HepG2 (cell line): ENCODE data around the gene NEK6. TPM values are rescaled to one million over a fixed set of nuclear protein-coding genes. Genes with fewer than 3 reads are reported as not detected.

ENCODE experiments used
- CSRNP1 ChIP-seq: sonication (generic); formaldehyde crosslinking; IDR thresholded peaks from 2 replicates; pipeline ENCODE4 v1.8.1; 2023; ENCODE audit warnings: mild to moderate bottlenecking, missing genetic modification reagents
- RBFOX2 ChIP-seq: fragments of 200-400 bp; formaldehyde crosslinking; IDR thresholded peaks from 2 replicates; pipeline ENCODE4 v1.6.1; 2017; ENCODE audit warnings: low read depth, mild to moderate bottlenecking, low read length
- RERE ChIP-seq: IDR thresholded peaks from 2 replicates; pipeline ENCODE4 v1.6.1; 2016; ENCODE audit warnings: low read depth, missing genetic modification reagents, missing compliant biosample characterization
- RFX3 ChIP-seq: IDR thresholded peaks from 2 replicates; pipeline ENCODE4 v1.6.1; 2016; ENCODE audit warnings: missing biosample characterization, missing genetic modification reagents
- TBX2 ChIP-seq: sonication (generic); formaldehyde crosslinking; IDR thresholded peaks from 2 replicates; pipeline ENCODE4 v1.5.0; 2020; ENCODE audit warnings: missing genetic modification reagents, mild to moderate bottlenecking, borderline replicate concordance
- TEAD3 ChIP-seq: optimal IDR thresholded peaks from 2 replicates; pipeline ENCODE3; 2016; ENCODE audit warnings: borderline replicate concordance
- ZNF382 ChIP-seq: sonication (generic); formaldehyde crosslinking; IDR thresholded peaks from 2 replicates; pipeline ENCODE4 v1.5.0; 2020; ENCODE audit warnings: missing genetic modification reagents, mild to moderate bottlenecking, borderline replicate concordance
- ZNF484 ChIP-seq: sonication (generic); formaldehyde crosslinking; IDR thresholded peaks from 2 replicates; pipeline ENCODE4 v1.5.1; 2020; ENCODE audit warnings: mild to moderate bottlenecking, low read depth, missing genetic modification reagents, borderline replicate concordance
- ZNF746 ChIP-seq: sonication (generic); formaldehyde crosslinking; IDR thresholded peaks from 2 replicates; pipeline ENCODE4 v1.8.0; 2022; ENCODE audit warnings: mild to moderate bottlenecking, missing genetic modification reagents
- polyA plus RNA-seq, 8 experiments: library from polyadenylated mRNA; depleted of rRNA in 3 of 8; stranded (reverse) in 7 of 8; unstranded in 1 of 8; fragments of >200 nt; fragmentation: Illumina TruSeq in 4 of 8; extraction: Trizol in 4 of 8; gene quantifications; 2 replicates each; pipeline versions ENCODE4 v1.2.1 to v1.2.3, GENCODE V29; 2011 to 2016; ENCODE audit warnings: low read depth in 4 of 8, missing spikeins in 1 of 8, mixed read lengths in 1 of 8; ENCODE audit not compliant: insufficient read depth in 1 of 8
- total RNA-seq, 5 experiments: library from RNA; depleted of rRNA; stranded (reverse); fragments of >200 nt; fragmentation: Illumina TruSeq; extraction: Trizol; gene quantifications; 2 replicates each; pipeline ENCODE4 v1.2.3, GENCODE V29; 2016; ENCODE audit warnings: low read depth in 1 of 5
- TF ChIP-seq, protein P1 (sequence below): conservative IDR thresholded peaks from 2 replicates; pipeline ENCODE4 v1.6.1; 2018; ENCODE audit warnings: missing genetic modification reagents
- TF ChIP-seq, protein P2 (sequence below): sonication (generic); formaldehyde crosslinking; conservative IDR thresholded peaks from 2 replicates; pipeline ENCODE4 v1.4.0; 2020; ENCODE audit warnings: missing genetic modification reagents
- TF ChIP-seq, protein P3 (sequence below): sonication (generic); formaldehyde crosslinking; IDR thresholded peaks from 2 replicates; pipeline ENCODE4 v1.4.0; 2020; ENCODE audit warnings: missing genetic modification reagents

NEK6 gene
- total and polyA plus RNA-seq, 2 of the 13 experiments (the other 11 are each of a cell fraction or from before 2014, with no cell fraction given), result 30.4 to 119 TPM

DNA sequence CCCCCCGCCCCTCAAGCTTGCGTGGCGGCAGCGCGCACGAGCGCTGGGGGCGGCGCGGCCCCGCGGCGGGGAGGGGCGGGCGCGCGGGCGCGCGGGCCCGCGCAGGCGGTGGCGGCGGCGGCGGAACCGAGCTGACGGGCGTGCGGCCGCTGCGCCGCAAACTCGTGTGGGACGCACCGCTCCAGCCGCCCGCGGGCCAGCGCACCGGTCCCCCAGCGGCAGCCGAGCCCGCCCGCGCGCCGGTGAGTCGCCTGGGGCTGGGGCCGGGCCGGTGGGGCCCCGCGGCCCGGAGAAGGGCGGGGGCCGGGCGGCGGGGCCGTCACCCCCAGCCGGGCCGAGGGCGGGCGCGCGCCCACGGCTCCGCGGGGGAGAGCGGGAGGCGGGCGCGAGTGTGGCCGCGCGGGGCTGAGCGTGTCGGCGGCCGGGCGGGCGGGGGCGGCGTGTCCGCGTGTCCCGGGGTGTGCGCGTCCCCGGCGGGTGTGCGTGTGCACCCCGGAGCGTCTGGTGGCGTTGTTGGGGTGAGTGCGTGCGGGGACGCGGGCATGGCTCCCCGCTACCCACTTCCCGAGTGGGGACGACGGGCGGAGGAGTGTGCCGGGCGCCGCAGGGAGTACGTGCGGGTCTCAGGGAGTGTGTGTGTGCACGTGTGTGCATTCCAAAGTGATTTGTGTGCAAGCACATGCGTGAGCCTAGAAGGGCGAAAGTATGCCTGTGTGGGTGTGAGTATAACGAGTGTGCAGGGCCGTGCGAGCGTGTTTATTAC lies at the start of gene NEK6 (continued):
- no peak for TF ChIP-seq RERE (CRISPR knock-in tag)
- no peak for TF ChIP-seq ZNF382 (CRISPR knock-in tag)
- TF ChIP-seq ZNF484 (CRISPR knock-in tag), result no peak
- TF ChIP-seq RFX3, result no peak
- TF ChIP-seq CSRNP1, result no peak
- TF ChIP-seq, protein P1, sequence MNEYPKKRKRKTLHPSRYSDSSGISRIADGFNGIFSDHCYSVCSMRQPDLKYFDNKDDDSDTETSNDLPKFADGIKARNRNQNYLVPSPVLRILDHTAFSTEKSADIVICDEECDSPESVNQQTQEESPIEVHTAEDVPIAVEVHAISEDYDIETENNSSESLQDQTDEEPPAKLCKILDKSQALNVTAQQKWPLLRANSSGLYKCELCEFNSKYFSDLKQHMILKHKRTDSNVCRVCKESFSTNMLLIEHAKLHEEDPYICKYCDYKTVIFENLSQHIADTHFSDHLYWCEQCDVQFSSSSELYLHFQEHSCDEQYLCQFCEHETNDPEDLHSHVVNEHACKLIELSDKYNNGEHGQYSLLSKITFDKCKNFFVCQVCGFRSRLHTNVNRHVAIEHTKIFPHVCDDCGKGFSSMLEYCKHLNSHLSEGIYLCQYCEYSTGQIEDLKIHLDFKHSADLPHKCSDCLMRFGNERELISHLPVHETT (CRISPR knock-in tag), result no peak
- peak; percentile 85 for TF ChIP-seq RBFOX2
- TF ChIP-seq ZNF746 (CRISPR knock-in tag), result no peak
- TF ChIP-seq TBX2, result 0 out of 2 replicates have a peak, but pooled peaks have one; percentile 24
- TF ChIP-seq, protein P2, sequence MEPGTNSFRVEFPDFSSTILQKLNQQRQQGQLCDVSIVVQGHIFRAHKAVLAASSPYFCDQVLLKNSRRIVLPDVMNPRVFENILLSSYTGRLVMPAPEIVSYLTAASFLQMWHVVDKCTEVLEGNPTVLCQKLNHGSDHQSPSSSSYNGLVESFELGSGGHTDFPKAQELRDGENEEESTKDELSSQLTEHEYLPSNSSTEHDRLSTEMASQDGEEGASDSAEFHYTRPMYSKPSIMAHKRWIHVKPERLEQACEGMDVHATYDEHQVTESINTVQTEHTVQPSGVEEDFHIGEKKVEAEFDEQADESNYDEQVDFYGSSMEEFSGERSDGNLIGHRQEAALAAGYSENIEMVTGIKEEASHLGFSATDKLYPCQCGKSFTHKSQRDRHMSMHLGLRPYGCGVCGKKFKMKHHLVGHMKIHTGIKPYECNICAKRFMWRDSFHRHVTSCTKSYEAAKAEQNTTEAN (CRISPR knock-in tag), result peak; percentile 90
- TF ChIP-seq TEAD3 (CRISPR knock-in tag), result no peak
- TF ChIP-seq, protein P3, sequence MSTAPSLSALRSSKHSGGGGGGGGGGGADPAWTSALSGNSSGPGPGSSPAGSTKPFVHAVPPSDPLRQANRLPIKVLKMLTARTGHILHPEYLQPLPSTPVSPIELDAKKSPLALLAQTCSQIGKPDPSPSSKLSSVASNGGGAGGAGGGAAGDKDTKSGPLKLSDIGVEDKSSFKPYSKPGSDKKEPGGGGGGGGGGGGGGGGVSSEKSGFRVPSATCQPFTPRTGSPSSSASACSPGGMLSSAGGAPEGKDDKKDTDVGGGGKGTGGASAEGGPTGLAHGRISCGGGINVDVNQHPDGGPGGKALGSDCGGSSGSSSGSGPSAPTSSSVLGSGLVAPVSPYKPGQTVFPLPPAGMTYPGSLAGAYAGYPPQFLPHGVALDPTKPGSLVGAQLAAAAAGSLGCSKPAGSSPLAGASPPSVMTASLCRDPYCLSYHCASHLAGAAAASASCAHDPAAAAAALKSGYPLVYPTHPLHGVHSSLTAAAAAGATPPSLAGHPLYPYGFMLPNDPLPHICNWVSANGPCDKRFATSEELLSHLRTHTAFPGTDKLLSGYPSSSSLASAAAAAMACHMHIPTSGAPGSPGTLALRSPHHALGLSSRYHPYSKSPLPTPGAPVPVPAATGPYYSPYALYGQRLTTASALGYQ (CRISPR knock-in tag), result no peak
